HEK293T (cell line): ENCODE measurements around the gene AGMO.

Source experiments
- CTCF ChIA-PET: fragments of 350-600 bp; formaldehyde crosslinking; extraction: SDS; loops from one replicate; lab custom pipeline; 2021; ENCODE audit warnings: antibody characterized with exemption, inconsistent platforms; lab: Yijun Ruan, JAX
- POLR2A ChIA-PET: fragments of 350-600 bp; formaldehyde crosslinking; extraction: SDS; loops from one replicate; lab custom pipeline; 2020; ENCODE audit warnings: antibody characterized with exemption, inconsistent platforms; lab: Yijun Ruan, JAX
- DNase-seq: peaks from one replicate; pipeline ENCODE4 v3.0.0; 2012; ENCODE audit warnings: mixed read lengths; ENCODE audit errors: extremely low spot score
- ARNT ChIP-seq: fragments of 450-650 bp; IDR thresholded peaks from 2 replicates; pipeline ENCODE4 v1.6.1; 2017; ENCODE audit warnings: mild to moderate bottlenecking
- BHLHE40 ChIP-seq: fragments of 450-650 bp; IDR thresholded peaks from 2 replicates; pipeline ENCODE4 v1.6.1; 2016; ENCODE audit warnings: mild to moderate bottlenecking, moderate library complexity, borderline replicate concordance
- CTBP1 ChIP-seq: fragments of 450-650 bp; IDR thresholded peaks from 2 replicates; pipeline ENCODE4 v1.6.1; 2016; ENCODE audit warnings: borderline replicate concordance
- ELF4 ChIP-seq: fragments of 450-650 bp; IDR thresholded peaks from 2 replicates; pipeline ENCODE4 v1.6.1; 2017; ENCODE audit warnings: antibody characterized with exemption
- FOXA1 ChIP-seq: fragments of 450-650 bp; IDR thresholded peaks from 2 replicates; pipeline ENCODE4 v1.6.1; 2016; ENCODE audit warnings: mild to moderate bottlenecking
- FOXK2 ChIP-seq: fragments of 450-650 bp; IDR thresholded peaks from 2 replicates; pipeline ENCODE4 v1.6.1; 2016; ENCODE audit warnings: mild to moderate bottlenecking
- FOXM1 ChIP-seq: fragments of 450-650 bp; IDR thresholded peaks from 2 replicates; pipeline ENCODE4 v1.6.1; 2017; ENCODE audit warnings: mild to moderate bottlenecking, borderline replicate concordance
- HDGF ChIP-seq: fragments of 450-650 bp; IDR thresholded peaks from 2 replicates; pipeline ENCODE4 v1.6.1; 2017; ENCODE audit warnings: antibody characterized with exemption, borderline replicate concordance
- L3MBTL2 ChIP-seq: fragments of 450-650 bp; conservative IDR thresholded peaks from 2 replicates; pipeline ENCODE4 v1.6.1; 2016; ENCODE audit warnings: mild to moderate bottlenecking
- LEF1 ChIP-seq: fragments of 450-650 bp; IDR thresholded peaks from 2 replicates; pipeline ENCODE4 v1.6.1; 2017; ENCODE audit warnings: mild to moderate bottlenecking, borderline replicate concordance
- NFRKB ChIP-seq: fragments of 450-650 bp; IDR thresholded peaks from 2 replicates; pipeline ENCODE4 v1.6.1; 2016; ENCODE audit warnings: mild to moderate bottlenecking, moderate library complexity
- SP1 ChIP-seq: fragments of 450-650 bp; IDR thresholded peaks from 2 replicates; pipeline ENCODE4 v1.6.1; 2017
- SUZ12 ChIP-seq: fragments of 450-650 bp; IDR thresholded peaks from 2 replicates; pipeline ENCODE4 v1.6.1; 2016; ENCODE audit warnings: mild to moderate bottlenecking
- TARDBP ChIP-seq: fragments of 450-650 bp; IDR thresholded peaks from 2 replicates; pipeline ENCODE4 v1.6.1; 2016
- ZNF384 ChIP-seq: fragments of 450-650 bp; IDR thresholded peaks from 2 replicates; pipeline ENCODE4 v1.6.1; 2016
- TF ChIP-seq, protein P1 (sequence below): fragments of 450-650 bp; IDR thresholded peaks from 2 replicates; pipeline ENCODE4 v1.6.1; 2016

AGMO gene

DNA sequence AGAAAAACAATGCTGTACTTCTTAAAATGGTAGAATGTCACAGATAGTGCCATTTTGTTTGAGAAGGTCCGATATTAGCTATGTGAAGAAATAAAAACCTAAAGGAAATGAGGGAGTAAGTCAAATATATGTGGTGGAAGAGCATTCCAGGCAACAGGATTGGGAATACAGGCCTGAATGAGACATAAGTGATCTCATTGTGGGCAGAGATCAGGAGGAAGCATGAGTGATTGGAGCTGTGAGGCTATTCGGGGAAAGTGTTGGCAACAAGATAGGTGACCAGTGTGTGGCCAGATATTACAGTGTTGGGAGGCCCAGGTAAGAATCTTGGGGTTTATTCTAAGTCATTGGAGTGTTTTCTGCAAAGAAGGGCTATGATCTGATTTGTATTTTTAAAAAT, 41.3 kb upstream of the AGMO start:
- ChIA-PET CTCF (no interaction called here), POLR2A (no interaction called here)
- no peak for TF ChIP-seq TARDBP
- no peak for TF ChIP-seq FOXA1
- no peak for TF ChIP-seq L3MBTL2
- no peak for TF ChIP-seq FOXK2
- no peak for TF ChIP-seq BHLHE40
- TF ChIP-seq ARNT = no peak
- no peak for TF ChIP-seq FOXM1
- TF ChIP-seq LEF1 = no peak
- no peak for TF ChIP-seq HDGF
- TF ChIP-seq ELF4 = no peak
- TF ChIP-seq, protein P1, sequence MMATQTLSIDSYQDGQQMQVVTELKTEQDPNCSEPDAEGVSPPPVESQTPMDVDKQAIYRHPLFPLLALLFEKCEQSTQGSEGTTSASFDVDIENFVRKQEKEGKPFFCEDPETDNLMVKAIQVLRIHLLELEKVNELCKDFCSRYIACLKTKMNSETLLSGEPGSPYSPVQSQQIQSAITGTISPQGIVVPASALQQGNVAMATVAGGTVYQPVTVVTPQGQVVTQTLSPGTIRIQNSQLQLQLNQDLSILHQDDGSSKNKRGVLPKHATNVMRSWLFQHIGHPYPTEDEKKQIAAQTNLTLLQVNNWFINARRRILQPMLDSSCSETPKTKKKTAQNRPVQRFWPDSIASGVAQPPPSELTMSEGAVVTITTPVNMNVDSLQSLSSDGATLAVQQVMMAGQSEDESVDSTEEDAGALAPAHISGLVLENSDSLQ = no peak
- TF ChIP-seq SP1 = no peak
- no peak for TF ChIP-seq ZNF384
- TF ChIP-seq SUZ12 = no peak
- no peak for TF ChIP-seq NFRKB
- no peak for TF ChIP-seq CTBP1
- DNase-seq = no peak

DNA sequence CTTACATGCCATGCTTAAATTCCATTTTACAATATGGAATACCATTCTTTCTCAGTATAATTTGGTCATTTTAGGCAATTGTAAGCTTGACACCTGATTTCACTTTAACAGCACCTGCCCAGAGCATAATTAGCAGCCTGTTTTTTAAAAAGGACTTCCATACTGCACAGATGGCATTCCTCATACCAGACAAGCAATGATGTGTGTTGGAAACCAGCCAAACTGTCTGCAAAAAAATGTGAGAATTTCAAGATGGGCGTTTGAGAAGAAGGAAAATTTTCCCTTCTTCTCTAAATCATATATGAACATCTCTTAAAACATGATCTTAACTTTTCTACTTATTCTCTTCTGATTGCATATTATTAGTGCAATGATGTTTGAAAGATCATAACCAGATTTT, 40.4 kb upstream of the AGMO start:
- TF ChIP-seq ELF4 = no peak
- TF ChIP-seq LEF1 = no peak
- ChIA-PET POLR2A (no interaction called here), CTCF (no interaction called here)
- no peak for DNase-seq

DNA sequence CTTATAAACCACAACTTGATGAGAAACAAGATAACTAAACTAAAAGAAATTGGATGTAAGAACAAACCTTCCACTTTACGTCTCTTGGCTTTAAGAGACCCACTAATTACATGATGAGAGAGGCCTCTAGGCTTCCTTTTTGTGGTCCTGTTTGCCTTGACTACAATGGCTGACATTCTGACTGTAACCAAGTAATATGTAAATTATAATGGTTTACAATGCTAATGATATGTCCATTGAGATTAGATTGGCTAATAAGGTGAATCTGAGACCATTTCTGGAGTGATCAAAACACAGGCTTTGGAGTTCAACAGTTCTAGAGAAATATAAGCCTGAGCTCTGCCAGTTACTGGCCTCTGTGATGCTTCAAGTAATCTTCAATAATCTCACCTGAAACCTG, 39.4 kb upstream of the AGMO start:
- TF ChIP-seq ARNT (no peak), ZNF384 (no peak), L3MBTL2 (no peak), SUZ12 (no peak), NFRKB (no peak), FOXK2 (no peak), FOXA1 (no peak), TARDBP (no peak), BHLHE40 (no peak)
- TF ChIP-seq, protein P1 = no peak
- CTCF ChIA-PET = no interaction called here
- no peak for DNase-seq
- POLR2A ChIA-PET = no interaction called here

DNA sequence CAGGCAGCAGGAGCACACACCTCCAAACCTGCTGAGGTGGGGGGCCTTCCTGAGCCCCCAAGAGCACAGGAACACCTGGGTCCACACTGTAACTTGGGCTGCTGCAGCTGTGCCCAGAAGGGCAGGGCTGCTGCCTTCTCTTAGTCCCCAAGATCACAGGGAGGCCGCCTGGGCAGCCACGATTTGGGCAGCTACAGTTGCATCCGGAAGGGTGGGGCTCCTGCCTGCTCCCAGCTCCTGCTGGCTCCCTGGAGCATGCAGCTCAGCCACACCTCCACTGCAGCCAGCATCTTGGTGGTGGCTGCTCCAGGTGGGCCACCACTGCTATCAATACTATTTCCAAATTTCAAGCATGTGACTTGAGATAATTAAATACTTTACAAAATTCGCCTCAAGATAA, 38.5 kb upstream of the AGMO start:
- no peak for DNase-seq
- ChIA-PET POLR2A (no interaction called here), CTCF (no interaction called here)
- TF ChIP-seq HDGF (no peak), SP1 (no peak)

DNA sequence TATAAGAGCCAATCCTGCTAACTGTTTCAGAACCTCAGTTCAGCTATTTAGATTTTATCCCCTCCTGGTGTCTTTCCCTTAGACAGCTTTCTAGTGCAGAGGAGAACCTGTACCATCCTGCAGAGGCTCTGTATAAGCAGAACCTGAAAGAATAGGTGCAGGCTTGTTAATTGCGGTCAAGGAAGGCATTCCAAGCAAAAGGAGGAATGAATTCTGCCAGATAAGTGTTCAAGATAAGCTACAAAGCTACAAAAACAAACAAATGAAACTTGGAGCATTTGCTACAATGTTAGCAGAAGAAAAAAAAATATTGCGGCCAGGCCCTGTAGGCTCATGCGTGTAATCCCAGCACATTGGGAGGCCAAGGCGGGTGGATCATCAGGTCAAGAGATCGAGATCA, 32.6 kb upstream of the AGMO start:
- no peak for DNase-seq
- TF ChIP-seq FOXA1 = no peak
- TF ChIP-seq ARNT = no peak
- no peak for TF ChIP-seq FOXK2
- no peak for TF ChIP-seq BHLHE40
- TF ChIP-seq ELF4 = no peak
- TF ChIP-seq SP1 = no peak
- no peak for TF ChIP-seq HDGF
- no peak for TF ChIP-seq TARDBP
- TF ChIP-seq LEF1 = no peak
- TF ChIP-seq, protein P1 = no peak
- TF ChIP-seq NFRKB = no peak
- no peak for TF ChIP-seq ZNF384
- TF ChIP-seq L3MBTL2 = no peak
- no peak for TF ChIP-seq CTBP1
- no peak for TF ChIP-seq FOXM1
- CTCF ChIA-PET = no interaction called here
- POLR2A ChIA-PET = no interaction called here

- POLR2A ChIA-PET = no interaction called here
- CTCF ChIA-PET = no interaction called here
- DNase-seq = no peak
- TF ChIP-seq HDGF (no peak), ZNF384 (no peak), ARNT (no peak), FOXA1 (no peak)
Measured at GRCh38 chr7:15593382-15593781, 31.6 kb upstream of the AGMO start.

GRCh38 chr7:15586266-15586665, 24.5 kb upstream of the AGMO start:
- TF ChIP-seq FOXA1 (no peak), SUZ12 (no peak), HDGF (no peak), L3MBTL2 (no peak), TARDBP (no peak), FOXM1 (no peak), NFRKB (no peak), BHLHE40 (no peak), FOXK2 (no peak), CTBP1 (no peak), ZNF384 (no peak), SP1 (no peak), ARNT (no peak), ELF4 (no peak), LEF1 (no peak)
- TF ChIP-seq, protein P1 = no peak
- CTCF ChIA-PET = no interaction called here
- no peak for DNase-seq
- POLR2A ChIA-PET = no interaction called here
